Right lobe of liver (tissue), 6 donors: ENCODE data around the gene WDR62. TPM values are rescaled to one million over a fixed set of nuclear protein-coding genes. Genes with fewer than 3 reads are reported as not detected.
A peak's percentile ranks its signal among the peaks of the same experiment; 100 is the strongest.
"Not testable (repeated sequence)": the region's sequence is repeated elsewhere in the genome, so short reads cannot be mapped to it uniquely, and the experiment has no call there.

ENCODE experiments used
- ATAC-seq, 4 donors: fragments of 200-7000 bp; cut with Tn5 transposase; one replicate each; pipeline ENCODE4 v1.9.1; 2020; ENCODE audit warnings: mild to moderate bottlenecking in 4 of 4, moderate library complexity in 4 of 4
- DNase-seq, 3 donors: peaks; one replicate each; pipeline ENCODE4 v3.0.0-alpha.2; 2020
- H3K27ac ChIP-seq, 3 donors: fragments of 200-600 bp; one replicate each; pipeline ENCODE4 v1.8.0; 2022
- H3K27me3 ChIP-seq, 2 donors: fragments of 200-600 bp; one replicate each; pipeline ENCODE4 v1.8.0; 2022
- H3K36me3 ChIP-seq, 4 donors: fragments of 200-600 bp; sonication (generic) in 1 of 4; one replicate each; pipeline versions ENCODE4 v1.5.1 to v1.8.0; 2017 to 2022; ENCODE audit warnings: control low read depth in 1 of 4
- H3K4me1 ChIP-seq, 4 donors: fragments of 200-600 bp; sonication (generic) in 1 of 4; one replicate each; pipeline versions ENCODE4 v1.5.1 to v1.8.0; 2017 to 2022; ENCODE audit warnings: control low read depth in 1 of 4
- H3K4me3 ChIP-seq, 3 donors: fragments of 200-600 bp; one replicate each; pipeline ENCODE4 v1.8.0; 2022
- H3K9me3 ChIP-seq, 4 donors: fragments of 200-600 bp; sonication (generic) in 1 of 4; one replicate each; pipeline versions ENCODE4 v1.5.1 to v1.8.0; 2017 to 2022; ENCODE audit warnings: control low read depth in 1 of 4
- CTCF ChIP-seq, 4 donors: fragments of 200-600 bp in 3 of 4; fragments of 450-650 bp in 1 of 4; IDR thresholded peaks; one replicate each; pipeline versions ENCODE4 v1.5.1 to v1.8.0; 2016 to 2022; ENCODE audit warnings: antibody characterized with exemption in 4 of 4, mild to moderate bottlenecking in 2 of 4
- POLR2A ChIP-seq: fragments of 450-650 bp; IDR thresholded peaks from one replicate; pipeline ENCODE4 v1.6.1; 2017; ENCODE audit warnings: antibody characterized with exemption, mild to moderate bottlenecking
- WGBS: methylation state at CpG from one replicate; pipeline ENCODE4 v1.1.6; 2018; ENCODE audit warnings: low coverage, low lambda C conversion rate; ENCODE audit not compliant: insufficient coverage; ENCODE audit errors: missing lambda C conversion rate; 5-methylcytosine and 5-hydroxymethylcytosine counted together
- intact Hi-C, 2 donors: fragments of 100-400 bp; cut with DNase I; formaldehyde crosslinking; loops; one replicate each; pipeline versions ENCODE4 v1.11.2 to v1.14.1; 2022
- total RNA-seq, 6 experiments: library from RNA; depleted of rRNA in 2 of 6; stranded (reverse); fragments of >200 nt in 2 of 6; fragmentation: NEBNext Ultra II Directional in 3 of 6; extraction: Animal tissue kit (Norgen Biotek cat#: 25700) in 3 of 6; gene quantifications; one replicate each; pipeline versions ENCODE4 v1.1.0 to v1.2.4, GENCODE V29; 2016 to 2023
- donor health status: DM: no; HTN: yes; CAD: no.
- donor health status: DM: no; HTN: no; CAD: no.
- donor health status: DM: no; HTN: no; CAD: no.
- donor health status: DM: no; HTN: yes; CAD: no.
- donor health status: DM: no; HTN: yes; CAD: no.

WDR62 gene
- total RNA-seq, 6 experiments from 2014 or later: 0.20 to 1.6 (median 0.58) TPM

GRCh38 chr19:36032251-36033104 lies 22.2 kb upstream of the WDR62 start, which contains the start of gene CLIP3:
Gene CLIP3 (minus strand): TSS chr19:36032873. CDS start chr19:36032357, 516 bp downstream.
- TF ChIP-seq CTCF (IDR thresholded peaks at IDR 0.05) (peak in 1 of 4 donors; percentile 13), POLR2A (no peak)
- WGBS: 1% methylated on average over 15 of the region's 51 CpGs
- Histone ChIP-seq H3K9me3 (no peaks in the 10 kb centered on the region), H3K4me1 (peaks cover 0 to 8% (median 0%) of the 10 kb centered on the region in 4 donors), H3K4me3 (peak within 1 kb of the TSS; percentile 6 to 21 (median 21)), H3K27ac (no peak within 1 kb of the TSS), H3K27me3 (no peaks in the 10 kb centered on the region), H3K36me3 (no peaks in the 10 kb centered on the region)
- intact Hi-C loops: no loop called here
- ATAC-seq (peak in 3 of 4 donors; percentile 20 to 29 (median 21)), DNase-seq (peak in 2 of 3 donors; percentile 48 to 60)

GRCh38 chr19:36040495-36040894 lies 14.2 kb upstream of the WDR62 start:
- Histone ChIP-seq H3K9me3 (no peaks in the 10 kb centered on the region), H3K4me3 (no peak overlapping the region), H3K27ac (no peak overlapping the region), H3K4me1 (no peaks in the 10 kb centered on the region), H3K27me3 (no peaks in the 10 kb centered on the region), H3K36me3 (no peaks in the 10 kb centered on the region)
- ATAC-seq: no peak
- 92% methylated on average over 5 of the region's 6 CpGs for WGBS
- DNase-seq: no peak
- intact Hi-C loops: no loop called here
- TF ChIP-seq POLR2A (no peak), CTCF (IDR thresholded peaks at IDR 0.05) (no peak)

- DNase-seq, H3K27ac ChIP-seq, intact Hi-C loops, H3K4me1 ChIP-seq, H3K27me3 ChIP-seq, H3K4me3 ChIP-seq, H3K9me3 ChIP-seq, ATAC-seq, H3K36me3 ChIP-seq: not testable (repeated sequence)
- WGBS: 77% methylated on average over 6 of the region's 6 CpGs
Measured at GRCh38 chr19:36041092-36041491, 13.6 kb upstream of the WDR62 start.

- Histone ChIP-seq H3K27me3 (no peaks in the 10 kb centered on the region), H3K4me3 (no peak overlapping the region), H3K36me3 (no peaks in the 10 kb centered on the region), H3K9me3 (no peaks in the 10 kb centered on the region), H3K4me1 (no peaks in the 10 kb centered on the region), H3K27ac (no peak overlapping the region)
- ATAC-seq: peak in 1 of 4 donors; percentile 69
- intact Hi-C loops: no loop called here
- DNase-seq: no peak
- WGBS: 35% methylated on average over 3 of the region's 3 CpGs
- no peak for TF ChIP-seq CTCF (IDR thresholded peaks at IDR 0.05)
- TF ChIP-seq POLR2A: no peak
Measured at GRCh38 chr19:36041831-36042230, 12.9 kb upstream of the WDR62 start.

- TF ChIP-seq POLR2A: no peak
- no peak for TF ChIP-seq CTCF (IDR thresholded peaks at IDR 0.05)
- Histone ChIP-seq H3K36me3 (no peaks in the 10 kb centered on the region), H3K4me1 (no peaks in the 10 kb centered on the region), H3K27ac (no peak overlapping the region), H3K27me3 (no peaks in the 10 kb centered on the region), H3K4me3 (no peak overlapping the region), H3K9me3 (no peaks in the 10 kb centered on the region)
- intact Hi-C loops: no loop called here
- DNase-seq (no peak), ATAC-seq (no peak)
- 82% methylated on average over 2 of the region's 2 CpGs for WGBS
Measured at GRCh38 chr19:36043952-36044351, 10.7 kb upstream of the WDR62 start.
